Measurements from ENCODE around the gene AGBL5. TPM values are rescaled to one million over a fixed set of nuclear protein-coding genes. Genes with fewer than 3 reads are reported as not detected.

AGBL5 gene
- total RNA-seq, 2 donors from 2014 or later = 15.1 to 16.8 TPM

GRCh38 chr2:27084297-27085061, 33.0 kb downstream of the AGBL5 start:
- H3K9ac ChIP-seq (ENCODE audit: low read depth in 2 of 2, low read length in 2 of 2) = no peak overlapping the region
- peaks cover 15% of the 10 kb centered on the region for H3K4me1 ChIP-seq
- H3K36me3 ChIP-seq = no peaks in the 10 kb centered on the region
- no peak for DNase-seq
- TF ChIP-seq CTCF (IDR thresholded peaks at IDR 0.05) = no peak
- H3K9me3 ChIP-seq = no peaks in the 10 kb centered on the region
- no peaks in the 10 kb centered on the region for H3K27me3 ChIP-seq
- intact Hi-C loops (cut with DNase I) = loop anchor here (2.0 to 10.0 kb wide), 2 partner anchors 50 to 122 kb away; partner anchors contain the start of gene TMEM214
- H3K27ac ChIP-seq = no peak overlapping the region
- no peak overlapping the region for H3K4me3 ChIP-seq

- H3K9me3 ChIP-seq = no peaks in the 10 kb centered on the region
- intact Hi-C loops (cut with DNase I) = loop anchor here (2.0 to 10.0 kb wide), 2 partner anchors 50 to 122 kb away; partner anchors contain the start of gene TMEM214
- TF ChIP-seq CTCF (IDR thresholded peaks at IDR 0.05) = no peak
- no peaks in the 10 kb centered on the region for H3K27me3 ChIP-seq
- H3K4me1 ChIP-seq = peaks cover 15% of the 10 kb centered on the region
- peak overlapping the region; percentile 75 for H3K4me3 ChIP-seq
- peak overlapping the region; percentile 91 for H3K27ac ChIP-seq
- peak overlapping the region; percentile 77 to 84 for H3K9ac ChIP-seq (ENCODE audit: low read depth in 2 of 2, low read length in 2 of 2)
- H3K36me3 ChIP-seq = no peaks in the 10 kb centered on the region
- DNase-seq = no peak
These were observed 33.7 kb downstream of the AGBL5 start for GRCh38 chr2:27085062-27085672.

- intact Hi-C loops (cut with DNase I) = loop anchor here (2.0 to 10.0 kb wide), 2 partner anchors 51 to 123 kb away; partner anchors contain the start of gene TMEM214
- H3K36me3 ChIP-seq = no peaks in the 10 kb centered on the region
- H3K27me3 ChIP-seq = no peaks in the 10 kb centered on the region
- no peaks in the 10 kb centered on the region for H3K9me3 ChIP-seq
- H3K9ac ChIP-seq (ENCODE audit: low read depth in 2 of 2, low read length in 2 of 2) = peak overlapping the region; percentile 77 to 84
- DNase-seq = peak; percentile 81
- peaks cover 15% of the 10 kb centered on the region for H3K4me1 ChIP-seq
- peak overlapping the region; percentile 75 for H3K4me3 ChIP-seq
- TF ChIP-seq CTCF (IDR thresholded peaks at IDR 0.05) = peak; percentile 21
- H3K27ac ChIP-seq = peak overlapping the region; percentile 91
These were observed 34.2 kb downstream of the AGBL5 start for GRCh38 chr2:27085673-27086089.

GRCh38 chr2:27086090-27086723, 34.7 kb downstream of the AGBL5 start:
- no peaks in the 10 kb centered on the region for H3K9me3 ChIP-seq
- peak overlapping the region; percentile 91 for H3K27ac ChIP-seq
- peaks cover 15% of the 10 kb centered on the region for H3K4me1 ChIP-seq
- H3K27me3 ChIP-seq = no peaks in the 10 kb centered on the region
- DNase-seq = peak; percentile 96
- intact Hi-C loops (cut with DNase I) = loop anchor here (10.0 kb wide), 1 partner anchor 51 kb away; the partner anchor contains the start of gene TMEM214
- H3K4me3 ChIP-seq = peak overlapping the region; percentile 75
- TF ChIP-seq CTCF (IDR thresholded peaks at IDR 0.05) = peak; percentile 84
- no peaks in the 10 kb centered on the region for H3K36me3 ChIP-seq
- H3K9ac ChIP-seq (ENCODE audit: low read depth in 2 of 2, low read length in 2 of 2) = peak overlapping the region; percentile 77 to 84
